ENCODE measurements around the gene SOS1.

Gene SOS1

GRCh38 chr2:39133215-39133851 is 12.5 kb upstream of the SOS1 start:
- no peak for DNase-seq (ENCODE audit: low read depth, low spot score)
- TF ChIP-seq, protein P1, sequence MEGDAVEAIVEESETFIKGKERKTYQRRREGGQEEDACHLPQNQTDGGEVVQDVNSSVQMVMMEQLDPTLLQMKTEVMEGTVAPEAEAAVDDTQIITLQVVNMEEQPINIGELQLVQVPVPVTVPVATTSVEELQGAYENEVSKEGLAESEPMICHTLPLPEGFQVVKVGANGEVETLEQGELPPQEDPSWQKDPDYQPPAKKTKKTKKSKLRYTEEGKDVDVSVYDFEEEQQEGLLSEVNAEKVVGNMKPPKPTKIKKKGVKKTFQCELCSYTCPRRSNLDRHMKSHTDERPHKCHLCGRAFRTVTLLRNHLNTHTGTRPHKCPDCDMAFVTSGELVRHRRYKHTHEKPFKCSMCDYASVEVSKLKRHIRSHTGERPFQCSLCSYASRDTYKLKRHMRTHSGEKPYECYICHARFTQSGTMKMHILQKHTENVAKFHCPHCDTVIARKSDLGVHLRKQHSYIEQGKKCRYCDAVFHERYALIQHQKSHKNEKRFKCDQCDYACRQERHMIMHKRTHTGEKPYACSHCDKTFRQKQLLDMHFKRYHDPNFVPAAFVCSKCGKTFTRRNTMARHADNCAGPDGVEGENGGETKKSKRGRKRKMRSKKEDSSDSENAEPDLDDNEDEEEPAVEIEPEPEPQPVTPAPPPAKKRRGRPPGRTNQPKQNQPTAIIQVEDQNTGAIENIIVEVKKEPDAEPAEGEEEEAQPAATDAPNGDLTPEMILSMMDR (IDR thresholded peaks at IDR 0.05; ENCODE audit: insufficient read depth, low read length, missing control alignments), result no peak
- POLR2A ChIA-PET, result no interaction called here
- CTCF ChIA-PET, result interaction anchor here (1.1 to 1.4 kb wide), 2 partner anchors 8 to 96 kb away, joined by 3 to 5 read pairs; no protein-coding TSS in a partner anchor
- H3K4me3 ChIP-seq (ENCODE audit: low read depth, low read length), result no peak overlapping the region

DNA sequence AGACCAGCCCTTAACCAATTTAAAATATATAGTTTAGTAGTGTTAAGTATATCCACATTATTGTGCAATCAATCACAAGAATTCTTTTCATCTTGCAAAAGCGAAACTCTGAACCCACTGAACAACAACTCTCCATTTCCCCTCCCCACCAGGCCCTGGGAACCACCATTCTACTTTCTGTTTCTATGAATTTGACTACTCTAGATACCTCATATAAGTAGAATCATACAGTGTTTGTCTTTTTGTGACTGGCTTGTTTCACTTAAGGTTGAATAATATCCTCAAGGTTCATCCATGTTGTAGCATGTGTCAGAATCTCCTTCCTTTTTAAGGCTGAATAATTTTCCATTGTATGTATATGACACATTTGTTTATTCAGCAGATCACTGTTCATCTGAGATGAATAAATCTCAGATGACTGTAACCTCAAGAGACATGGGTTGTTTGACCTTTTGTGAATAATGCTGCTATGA is 8.1 kb upstream of the SOS1 start:
- TF ChIP-seq, protein P1 (IDR thresholded peaks at IDR 0.05; ENCODE audit: insufficient read depth, low read length, missing control alignments), result no peak
- no peak overlapping the region for H3K4me3 ChIP-seq (ENCODE audit: low read depth, low read length)
- ChIA-PET CTCF (interaction anchor here (0.8 to 1.5 kb wide), 2 partner anchors 10 to 70 kb away, joined by 3 read pairs; no protein-coding TSS in a partner anchor), POLR2A (no interaction called here)
- no peak for DNase-seq (ENCODE audit: low read depth, low spot score)

- POLR2A ChIA-PET, result no interaction called here
These were observed 7.1 kb upstream of the SOS1 start for GRCh38 chr2:39127973-39128372.

DNA sequence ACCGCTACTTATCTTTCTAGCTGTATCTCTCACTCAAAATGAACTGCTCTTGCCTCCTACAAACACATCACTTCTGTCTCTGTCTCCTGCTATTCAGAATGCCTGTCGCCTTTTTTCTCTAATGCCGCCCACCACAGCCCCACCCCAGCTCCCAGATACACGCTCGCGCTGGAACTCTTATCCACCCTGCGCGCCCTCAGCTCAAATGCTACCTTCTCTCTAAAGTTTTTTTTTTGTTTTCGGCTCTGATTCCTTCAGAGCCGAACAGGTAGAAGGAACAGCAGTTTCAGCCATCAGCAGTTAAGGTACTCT is 3.9 kb upstream of the SOS1 start:
- DNase-seq (ENCODE audit: low read depth, low spot score), result no peak
- TF ChIP-seq, protein P1 (IDR thresholded peaks at IDR 0.05; ENCODE audit: insufficient read depth, low read length, missing control alignments), result no peak
- CTCF ChIA-PET, result interaction anchor here (0.9 to 2.3 kb wide), 16 partner anchors 9 to 798 kb away, joined by 3 to 13 read pairs (median 4); no protein-coding TSS in a partner anchor
- H3K4me3 ChIP-seq (ENCODE audit: low read depth, low read length), result peak overlapping the region; percentile 80
- POLR2A ChIA-PET, result interaction anchor here (0.6 kb wide), 1 partner anchor 272 kb away, joined by 3 read pairs; no protein-coding TSS in a partner anchor

More at GRCh38 chr2:39127973-39128372, 7.1 kb upstream of the SOS1 start:
- H3K4me3 ChIP-seq (ENCODE audit: low read depth, low read length), result no peak overlapping the region
- CTCF ChIA-PET, result interaction anchor here (0.8 to 0.9 kb wide), 2 partner anchors 66 to 69 kb away, joined by 3 to 5 read pairs; no protein-coding TSS in a partner anchor
- TF ChIP-seq, protein P1 (IDR thresholded peaks at IDR 0.05; ENCODE audit: insufficient read depth, low read length, missing control alignments), result no peak
- DNase-seq (ENCODE audit: low read depth, low spot score), result no peak

GRCh38 chr2:39124000-39124745 is 3.3 kb upstream of the SOS1 start:
- ChIA-PET CTCF (interaction anchor here (0.6 to 2.3 kb wide), 17 partner anchors 8 to 797 kb away, joined by 3 to 13 read pairs (median 4); no protein-coding TSS in a partner anchor), POLR2A (interaction anchor here (0.6 to 0.7 kb wide), 2 partner anchors 69 to 272 kb away, joined by 3 read pairs; no protein-coding TSS in a partner anchor)
- peak; percentile 68 for DNase-seq (ENCODE audit: low read depth, low spot score)
- peak overlapping the region; percentile 80 for H3K4me3 ChIP-seq (ENCODE audit: low read depth, low read length)
- TF ChIP-seq, protein P1 (IDR thresholded peaks at IDR 0.05; ENCODE audit: insufficient read depth, low read length, missing control alignments), result peak; percentile 68

Measured in AG04449 (cell line).